Muscle layer of duodenum (tissue), 2 donors: Measurements from ENCODE around the gene CPXM2.

ENCODE experiments used
- H3K27ac ChIP-seq: one replicate; pipeline ENCODE4 v1.7.0; 2013; ENCODE audit warnings: mild to moderate bottlenecking, low read length
- H3K27me3 ChIP-seq: one replicate; pipeline ENCODE4 v1.7.0; 2013; ENCODE audit warnings: low read depth, mild to moderate bottlenecking, control low read depth, low read length
- H3K36me3 ChIP-seq, 2 donors: one replicate each; pipeline ENCODE4 v1.7.0; 2013; ENCODE audit warnings: low read length in 2 of 2, control low read depth in 1 of 2, mild to moderate bottlenecking in 1 of 2; ENCODE audit not compliant: insufficient read depth in 2 of 2, control insufficient read depth in 1 of 2
- H3K4me1 ChIP-seq, 2 donors: one replicate each; pipeline ENCODE4 v1.7.0; 2013; ENCODE audit warnings: low read length in 2 of 2, mild to moderate bottlenecking in 2 of 2, control low read depth in 1 of 2, moderate library complexity in 1 of 2; ENCODE audit not compliant: insufficient read depth in 2 of 2, control insufficient read depth in 1 of 2
- H3K4me3 ChIP-seq, 2 donors: one replicate each; pipeline ENCODE4 v1.7.0; 2013; ENCODE audit warnings: low read length in 2 of 2, low read depth in 1 of 2, mild to moderate bottlenecking in 1 of 2
- H3K9me3 ChIP-seq, 2 donors: one replicate each; pipeline ENCODE4 v1.7.0; 2013; ENCODE audit warnings: low read length in 2 of 2, control low read depth in 1 of 2, mild to moderate bottlenecking in 1 of 2; ENCODE audit not compliant: control insufficient read depth in 1 of 2
- donor health status: healthy.

Gene CPXM2

DNA sequence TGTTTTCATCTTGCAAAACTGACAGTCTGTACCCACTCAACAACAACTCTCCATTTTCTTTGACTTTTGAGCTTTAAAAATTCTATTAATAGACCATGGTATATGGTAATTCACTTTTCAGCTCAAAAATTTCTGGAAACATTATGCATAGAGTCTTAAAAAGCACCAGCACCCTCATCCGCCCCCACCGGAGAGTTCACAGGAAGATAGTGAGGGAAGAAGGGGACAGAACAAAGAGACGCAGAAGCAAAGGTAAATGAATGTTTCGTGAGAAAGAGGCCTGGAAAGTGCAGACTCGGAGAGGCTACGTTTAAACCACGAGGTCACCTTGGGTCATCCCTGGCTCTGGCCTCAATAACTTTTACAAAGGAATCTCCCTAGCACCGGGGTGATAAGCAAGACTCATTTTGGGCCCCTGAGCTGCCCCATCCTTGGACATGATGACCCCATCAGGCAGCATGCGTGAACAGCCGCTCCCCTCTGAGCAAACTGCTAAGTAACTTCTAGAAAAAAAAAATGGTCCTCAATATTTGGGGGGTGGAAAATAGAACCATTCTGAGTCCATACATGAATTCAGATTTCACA lies 96.3 kb downstream of the CPXM2 start:
- Histone ChIP-seq H3K27ac (no peak overlapping the region), H3K27me3 (no peaks in the 10 kb centered on the region), H3K36me3 (no peaks in the 10 kb centered on the region), H3K4me1 (peaks cover 0 to 4% of the 10 kb centered on the region in 2 donors), H3K9me3 (no peaks in the 10 kb centered on the region), H3K4me3 (no peak overlapping the region)

DNA sequence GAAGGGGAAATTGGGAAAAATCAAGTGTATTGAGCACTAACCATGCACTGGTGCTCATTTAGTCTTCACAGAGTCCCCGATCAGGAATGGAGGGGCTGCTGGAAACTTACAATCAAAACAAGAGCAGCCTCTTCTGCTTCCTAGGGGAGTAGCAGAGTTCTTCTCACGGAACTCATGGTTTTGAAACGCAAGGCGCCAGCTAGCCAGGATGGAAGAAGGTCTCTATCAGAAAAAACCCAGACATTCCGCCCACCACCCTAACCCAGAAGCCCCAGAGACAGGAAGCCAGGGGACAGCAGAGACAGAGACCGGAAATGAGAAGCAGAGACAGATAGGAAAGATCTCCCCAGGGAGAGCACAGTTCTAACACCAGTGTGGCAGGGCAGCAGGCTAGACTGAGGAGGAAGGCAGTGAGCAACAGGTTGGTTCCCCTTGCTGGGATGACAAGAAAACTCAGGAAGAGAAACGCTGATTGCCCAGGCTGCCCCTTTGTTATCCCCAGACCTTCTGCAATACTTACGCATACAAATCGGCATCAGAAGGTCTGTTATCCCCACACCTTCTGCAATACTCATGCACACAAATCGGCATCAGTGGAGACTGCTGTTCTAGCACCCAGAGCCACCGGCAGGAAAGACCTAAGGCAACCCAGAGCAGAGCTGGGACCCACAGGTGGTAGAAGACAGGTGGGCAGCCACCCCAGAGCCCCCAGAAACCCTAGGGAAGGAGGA lies 99.2 kb downstream of the CPXM2 start:
- no peaks in the 10 kb centered on the region for H3K9me3 ChIP-seq
- no peak overlapping the region for H3K4me3 ChIP-seq
- H3K27ac ChIP-seq: no peak overlapping the region
- peaks cover 0 to 4% of the 10 kb centered on the region in 2 donors for H3K4me1 ChIP-seq
- H3K27me3 ChIP-seq: no peaks in the 10 kb centered on the region
- peaks cover 0 to 3% of the 10 kb centered on the region in 2 donors for H3K36me3 ChIP-seq

DNA sequence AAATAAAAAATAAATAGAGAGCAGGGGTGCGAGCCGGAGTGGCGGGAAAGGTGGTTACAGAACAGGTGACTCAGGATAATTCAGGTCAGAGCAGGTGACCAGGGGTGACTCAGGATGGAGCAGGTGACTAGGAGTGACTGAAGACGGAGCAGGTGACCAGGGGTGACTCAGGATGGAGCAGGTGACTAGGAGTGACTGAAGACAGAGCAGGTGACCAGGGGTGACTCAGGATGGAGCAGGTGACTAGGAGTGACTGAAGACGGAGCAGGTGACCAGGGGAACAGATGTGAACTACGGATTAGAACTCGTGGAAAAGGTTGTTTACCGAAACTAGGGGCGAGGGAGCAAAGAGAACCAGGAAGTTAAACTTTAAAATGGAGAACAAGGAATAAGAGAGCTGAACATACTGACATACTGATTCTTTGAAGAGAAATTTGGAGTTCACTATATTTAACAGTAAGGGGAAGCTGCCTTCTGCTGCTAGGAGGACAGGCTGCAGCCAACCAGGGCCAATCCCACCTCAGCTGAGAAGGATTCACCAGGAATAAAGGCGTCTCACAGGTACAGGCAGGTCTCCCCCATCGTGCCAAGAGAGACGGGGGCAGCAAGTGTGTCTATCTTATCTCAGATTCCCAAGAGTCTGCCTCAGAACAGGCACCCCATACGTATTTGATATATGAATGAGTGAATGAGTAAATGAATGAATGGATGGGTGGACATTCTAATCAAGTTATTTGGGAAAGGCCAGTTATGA lies 101.3 kb downstream of the CPXM2 start:
- H3K4me1 ChIP-seq: no peaks in the 10 kb centered on the region
- H3K27ac ChIP-seq: no peak overlapping the region
- H3K36me3 ChIP-seq: peaks cover 3 to 5% of the 10 kb centered on the region in 2 donors
- H3K4me3 ChIP-seq: no peak overlapping the region
- no peaks in the 10 kb centered on the region for H3K9me3 ChIP-seq
- H3K27me3 ChIP-seq: no peaks in the 10 kb centered on the region

DNA sequence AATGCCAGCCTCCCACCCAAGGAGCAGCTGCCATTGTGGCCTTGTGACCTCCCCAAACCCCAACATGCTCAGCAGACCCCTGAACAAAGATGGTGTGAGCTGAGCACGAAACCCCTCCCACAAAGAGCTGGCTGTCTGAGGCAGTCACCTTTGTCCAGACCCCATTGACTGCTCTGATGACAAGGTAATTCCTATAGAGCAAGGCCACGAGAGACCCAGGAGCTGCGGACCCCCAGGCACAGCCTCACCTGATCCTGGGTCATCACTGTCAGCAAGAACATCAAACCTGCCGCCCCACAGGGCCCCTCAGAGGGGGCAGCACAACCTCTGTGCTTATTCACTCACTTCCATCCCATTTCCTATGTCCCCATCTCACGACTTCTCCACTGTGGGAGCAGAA lies 102.6 kb downstream of the CPXM2 start:
- no peaks in the 10 kb centered on the region for H3K4me1 ChIP-seq
- H3K36me3 ChIP-seq: peaks cover 3 to 5% of the 10 kb centered on the region in 2 donors
- no peak overlapping the region for H3K27ac ChIP-seq
- no peak overlapping the region for H3K4me3 ChIP-seq
- H3K27me3 ChIP-seq: no peaks in the 10 kb centered on the region
- no peaks in the 10 kb centered on the region for H3K9me3 ChIP-seq

DNA sequence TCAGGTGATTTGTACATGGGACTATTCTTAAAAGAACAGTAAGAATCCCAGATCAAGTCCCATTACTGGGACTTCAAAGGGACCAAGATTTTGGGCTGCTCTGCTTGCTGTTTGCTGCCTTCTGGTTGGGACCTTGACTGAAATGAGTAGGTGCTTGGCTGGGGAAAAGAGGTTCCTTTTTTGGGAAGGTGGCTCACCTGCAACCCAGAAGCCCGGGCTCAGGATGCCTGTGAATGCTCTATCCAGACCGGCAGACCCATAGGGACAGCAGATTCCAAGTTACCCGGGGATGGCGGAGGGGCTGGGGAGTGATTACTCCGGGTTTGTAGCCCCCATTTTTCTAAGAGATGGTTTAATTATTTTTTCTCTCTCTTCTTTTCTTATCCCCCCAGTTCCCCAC lies 104.0 kb downstream of the CPXM2 start:
- no peak overlapping the region for H3K4me3 ChIP-seq
- no peaks in the 10 kb centered on the region for H3K4me1 ChIP-seq
- peaks cover 3 to 5% of the 10 kb centered on the region in 2 donors for H3K36me3 ChIP-seq
- no peaks in the 10 kb centered on the region for H3K27me3 ChIP-seq
- no peaks in the 10 kb centered on the region for H3K9me3 ChIP-seq
- no peak overlapping the region for H3K27ac ChIP-seq

DNA sequence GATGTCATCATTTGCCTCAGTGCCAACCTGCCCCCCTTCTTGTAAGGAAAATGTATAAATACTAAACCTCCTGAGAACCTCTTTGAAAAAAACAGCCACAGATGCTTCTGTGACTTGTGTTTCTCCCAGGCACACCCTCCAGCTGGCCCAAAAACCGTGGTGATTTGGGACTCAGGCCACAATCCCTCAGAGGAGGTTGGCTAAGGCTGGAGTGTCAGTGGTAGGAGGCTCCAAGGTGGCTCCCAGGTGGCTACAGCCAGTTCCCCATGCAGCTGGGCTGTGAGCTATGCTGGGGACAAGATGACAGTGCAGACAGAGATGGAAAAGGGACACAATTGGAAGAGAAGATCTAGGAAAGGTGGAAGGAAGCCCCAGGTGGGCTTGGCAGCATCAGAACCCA lies 104.7 kb downstream of the CPXM2 start:
- Histone ChIP-seq H3K4me3 (no peak overlapping the region), H3K27me3 (no peaks in the 10 kb centered on the region), H3K4me1 (no peaks in the 10 kb centered on the region), H3K27ac (no peak overlapping the region), H3K9me3 (no peaks in the 10 kb centered on the region), H3K36me3 (peaks cover 3 to 5% of the 10 kb centered on the region in 2 donors)

DNA sequence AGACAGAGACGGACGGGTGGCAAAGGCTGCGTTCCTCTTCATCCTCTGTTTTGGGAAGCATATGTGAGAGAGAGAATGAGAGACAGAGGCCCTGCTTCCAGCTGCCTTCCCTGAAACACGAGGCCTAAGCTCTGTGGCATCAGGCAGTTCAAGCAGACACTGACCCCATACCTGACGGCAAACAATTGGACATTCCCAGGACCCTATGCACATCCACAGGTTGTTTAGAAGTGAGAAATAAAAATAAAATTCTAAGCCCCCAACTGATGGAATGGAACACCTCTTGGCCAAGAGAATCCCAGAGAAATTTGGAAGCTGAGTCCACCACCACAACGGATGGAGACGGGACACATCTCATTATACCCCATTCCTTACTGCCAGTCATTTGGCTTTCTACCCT lies 105.3 kb downstream of the CPXM2 start:
- no peak overlapping the region for H3K4me3 ChIP-seq
- H3K27me3 ChIP-seq: no peaks in the 10 kb centered on the region
- no peak overlapping the region for H3K27ac ChIP-seq
- no peaks in the 10 kb centered on the region for H3K9me3 ChIP-seq
- H3K4me1 ChIP-seq: no peaks in the 10 kb centered on the region
- H3K36me3 ChIP-seq: peaks cover 3 to 5% of the 10 kb centered on the region in 2 donors

DNA sequence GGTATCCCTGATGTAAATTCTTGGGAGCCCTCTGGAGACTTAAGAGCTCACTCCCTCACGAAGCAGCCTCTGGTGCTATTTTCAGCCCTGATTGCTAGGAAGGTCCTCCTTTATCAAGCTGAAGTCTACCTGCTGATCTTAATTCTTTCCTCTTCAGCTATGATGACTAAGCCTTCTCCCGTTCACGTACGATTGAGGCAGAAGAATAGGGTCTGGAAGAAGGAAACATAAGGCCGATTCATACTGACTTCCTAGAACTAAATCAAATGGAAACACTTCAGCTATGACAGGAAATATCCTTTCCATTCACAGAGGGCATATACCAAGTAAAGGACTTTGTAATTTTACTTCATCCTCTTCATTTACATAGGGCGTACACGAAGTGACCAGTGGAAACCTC lies 107.0 kb downstream of the CPXM2 start:
- Histone ChIP-seq H3K9me3 (no peaks in the 10 kb centered on the region), H3K36me3 (peaks cover 3 to 5% of the 10 kb centered on the region in 2 donors), H3K4me3 (no peak overlapping the region), H3K4me1 (no peaks in the 10 kb centered on the region), H3K27ac (no peak overlapping the region), H3K27me3 (no peaks in the 10 kb centered on the region)

DNA sequence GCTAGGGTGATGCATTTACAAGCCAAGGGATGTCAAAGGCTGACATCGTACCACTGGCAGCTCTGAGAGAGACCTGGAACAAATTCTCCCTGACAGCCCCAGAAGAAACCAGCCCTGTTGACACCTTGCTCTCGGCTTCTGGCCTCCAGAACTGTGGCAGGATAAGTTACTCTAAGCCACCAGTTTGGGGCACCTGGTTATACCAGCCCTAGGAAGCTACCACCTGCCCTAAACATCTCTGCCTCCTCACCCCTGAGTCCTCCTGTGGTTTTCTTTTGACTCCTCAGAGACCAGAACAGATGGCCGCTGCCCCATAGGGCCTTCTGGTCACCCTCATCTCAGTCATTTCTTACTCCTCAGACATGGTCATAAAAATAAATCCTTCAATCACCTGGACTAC lies 107.4 kb downstream of the CPXM2 start:
- Histone ChIP-seq H3K27me3 (no peaks in the 10 kb centered on the region), H3K4me3 (no peak overlapping the region), H3K36me3 (peaks cover 2 to 5% of the 10 kb centered on the region in 2 donors), H3K9me3 (no peaks in the 10 kb centered on the region), H3K27ac (no peak overlapping the region), H3K4me1 (peaks cover 0 to 1% of the 10 kb centered on the region in 2 donors)

DNA sequence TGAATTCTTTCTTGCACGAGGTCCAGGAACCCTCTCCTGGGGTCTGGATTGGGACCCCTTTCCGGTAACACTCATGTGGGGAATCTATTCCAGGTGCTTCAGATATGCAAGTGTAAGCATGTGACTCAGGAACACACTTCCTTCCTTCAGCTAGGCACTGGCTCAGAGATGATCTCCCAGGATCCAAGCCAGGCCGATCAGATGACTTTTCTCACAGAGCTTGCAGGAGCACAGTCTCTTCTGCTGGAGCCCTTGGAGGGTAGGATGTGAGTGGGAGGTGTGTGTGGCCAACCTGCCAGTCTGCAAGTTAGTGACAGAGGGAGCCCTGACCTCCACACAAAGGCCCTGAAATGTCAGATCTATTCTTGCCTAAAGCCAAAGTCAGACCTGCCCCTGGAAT lies 108.3 kb downstream of the CPXM2 start:
- H3K27me3 ChIP-seq: no peaks in the 10 kb centered on the region
- no peak overlapping the region for H3K27ac ChIP-seq
- peaks cover 0 to 7% of the 10 kb centered on the region in 2 donors for H3K4me1 ChIP-seq
- H3K4me3 ChIP-seq: no peak overlapping the region
- H3K9me3 ChIP-seq: no peaks in the 10 kb centered on the region
- peaks cover 0 to 5% of the 10 kb centered on the region in 2 donors for H3K36me3 ChIP-seq

DNA sequence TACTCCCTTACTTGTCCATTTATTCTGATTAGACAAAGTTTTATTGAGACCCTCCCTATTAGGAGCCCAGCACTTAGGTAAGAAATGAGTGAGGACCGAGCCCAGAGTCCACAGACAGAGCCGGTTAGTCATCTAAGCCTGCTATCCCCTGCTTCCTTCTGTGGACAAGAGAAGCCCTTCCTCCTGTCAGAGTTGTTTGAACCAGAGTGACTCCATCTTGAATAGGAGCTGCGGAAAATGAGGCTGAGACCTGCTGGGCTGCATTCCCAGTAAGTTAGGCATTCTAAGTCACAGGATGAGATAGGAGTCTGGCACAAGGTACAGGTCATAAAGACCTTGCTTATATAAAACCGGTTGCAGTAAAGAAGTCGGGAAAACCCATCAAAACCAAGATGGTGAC lies 109.1 kb downstream of the CPXM2 start:
- peaks cover 0 to 5% of the 10 kb centered on the region in 2 donors for H3K36me3 ChIP-seq
- H3K4me3 ChIP-seq: no peak overlapping the region
- H3K27ac ChIP-seq: no peak overlapping the region
- H3K4me1 ChIP-seq: peaks cover 0 to 7% of the 10 kb centered on the region in 2 donors
- H3K9me3 ChIP-seq: no peaks in the 10 kb centered on the region
- no peaks in the 10 kb centered on the region for H3K27me3 ChIP-seq
